WERI-Rb-1 (cell line): ENCODE data around the gene CBR3.
A peak's percentile ranks its signal among the peaks of the same experiment; 100 is the strongest.

Source experiments
- DNase-seq: peaks from one replicate; pipeline ENCODE4 v3.0.0-alpha.2; 2020
- H3K27ac ChIP-seq: fragments of 250-450 bp; sonication (Bioruptor Pico); 2 replicates; pipeline ENCODE4 v1.5.1; 2020; ENCODE audit warnings: mild to moderate bottlenecking, moderate library complexity
- H3K27me3 ChIP-seq: fragments of 250-450 bp; sonication (Bioruptor Pico); 2 replicates; pipeline ENCODE4 v1.5.1; 2021; ENCODE audit warnings: mild to moderate bottlenecking, low read depth, moderate library complexity; ENCODE audit not compliant: insufficient read depth, severe bottlenecking
- H3K36me3 ChIP-seq: fragments of 250-450 bp; sonication (Bioruptor Pico); 2 replicates; pipeline ENCODE4 v1.5.1; 2020; ENCODE audit warnings: mild to moderate bottlenecking, moderate library complexity
- H3K4me3 ChIP-seq: 2 replicates; pipeline ENCODE4 v1.5.1; 2011; ENCODE audit warnings: low read depth, mild to moderate bottlenecking, control low read depth, low read length
- H3K9me3 ChIP-seq: fragments of 250-450 bp; sonication (Bioruptor Pico); 2 replicates; pipeline ENCODE4 v1.5.1; 2021; ENCODE audit warnings: mild to moderate bottlenecking, moderate library complexity; ENCODE audit not compliant: severe bottlenecking
- CTCF ChIP-seq: IDR thresholded peaks from 2 replicates; pipeline ENCODE4 v1.5.1; 2011; ENCODE audit warnings: low read depth, mild to moderate bottlenecking, control low read depth, inconsistent platforms, low read length

Gene CBR3

GRCh38 chr21:36100971-36101641 lies 33.8 kb upstream of the CBR3 start:
- Histone ChIP-seq H3K9me3 (peaks cover 12% of the 10 kb centered on the region), H3K36me3 (no peaks in the 10 kb centered on the region), H3K4me3 (peak overlapping the region; percentile 44), H3K27me3 (no peaks in the 10 kb centered on the region), H3K27ac (peak overlapping the region; percentile 97)
- TF ChIP-seq CTCF = no peak
- peak; percentile 62 for DNase-seq

- Histone ChIP-seq H3K36me3 (no peaks in the 10 kb centered on the region), H3K9me3 (peaks cover 14% of the 10 kb centered on the region), H3K27ac (no peak overlapping the region), H3K27me3 (no peaks in the 10 kb centered on the region), H3K4me3 (no peak overlapping the region)
- TF ChIP-seq CTCF = no peak
- DNase-seq = no peak
Measured at GRCh38 chr21:36103434-36103833, 31.4 kb upstream of the CBR3 start.

GRCh38 chr21:36104317-36105300 lies 30.3 kb upstream of the CBR3 start:
- no peaks in the 10 kb centered on the region for H3K27me3 ChIP-seq
- DNase-seq = peak; percentile 77
- no peak overlapping the region for H3K27ac ChIP-seq
- H3K9me3 ChIP-seq = peaks cover 16% of the 10 kb centered on the region
- TF ChIP-seq CTCF = peak; percentile 64
- no peak overlapping the region for H3K4me3 ChIP-seq
- H3K36me3 ChIP-seq = no peaks in the 10 kb centered on the region

- H3K27me3 ChIP-seq = no peaks in the 10 kb centered on the region
- H3K27ac ChIP-seq = no peak overlapping the region
- DNase-seq = no peak
- TF ChIP-seq CTCF = no peak
- H3K36me3 ChIP-seq = no peaks in the 10 kb centered on the region
- H3K9me3 ChIP-seq = peaks cover 23% of the 10 kb centered on the region
- no peak overlapping the region for H3K4me3 ChIP-seq
Measured at GRCh38 chr21:36105327-36105842, 29.5 kb upstream of the CBR3 start.

GRCh38 chr21:36109868-36110267 lies 25.0 kb upstream of the CBR3 start:
- H3K27me3 ChIP-seq = no peaks in the 10 kb centered on the region
- H3K36me3 ChIP-seq = no peaks in the 10 kb centered on the region
- H3K4me3 ChIP-seq = no peak overlapping the region
- H3K27ac ChIP-seq = no peak overlapping the region
- H3K9me3 ChIP-seq = peaks cover 15% of the 10 kb centered on the region
- no peak for TF ChIP-seq CTCF
- DNase-seq = no peak
